AML-193 (cell line): ENCODE measurements around the gene LMCD1.
A peak's percentile ranks its signal among the peaks of the same experiment; 100 is the strongest.

Experiments
- DNase-seq, 2 experiments: peaks; one replicate each; lab custom pipeline; 2025; lab: John Stamatoyannopoulos, UW

Gene LMCD1

DNA sequence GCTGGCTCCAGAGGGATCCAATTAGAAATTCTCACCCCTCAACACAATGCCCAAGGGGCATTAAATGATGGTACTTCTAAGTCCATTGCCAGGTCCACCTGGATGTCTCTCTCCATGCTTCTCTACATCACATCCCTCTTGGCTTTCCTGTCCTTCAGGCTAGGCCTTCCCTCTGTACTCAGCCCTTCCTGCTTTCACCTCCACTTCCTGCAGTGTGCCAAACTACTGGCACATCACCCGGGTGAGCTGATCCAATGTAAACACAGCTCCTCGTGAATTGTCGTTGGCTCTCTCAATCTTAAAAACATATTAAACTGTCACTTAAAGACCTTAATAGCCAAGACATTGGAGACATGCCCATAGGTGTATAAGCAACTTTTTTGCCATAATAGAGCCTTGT is 4.0 kb downstream of the LMCD1 start:
- no peak for DNase-seq

DNA sequence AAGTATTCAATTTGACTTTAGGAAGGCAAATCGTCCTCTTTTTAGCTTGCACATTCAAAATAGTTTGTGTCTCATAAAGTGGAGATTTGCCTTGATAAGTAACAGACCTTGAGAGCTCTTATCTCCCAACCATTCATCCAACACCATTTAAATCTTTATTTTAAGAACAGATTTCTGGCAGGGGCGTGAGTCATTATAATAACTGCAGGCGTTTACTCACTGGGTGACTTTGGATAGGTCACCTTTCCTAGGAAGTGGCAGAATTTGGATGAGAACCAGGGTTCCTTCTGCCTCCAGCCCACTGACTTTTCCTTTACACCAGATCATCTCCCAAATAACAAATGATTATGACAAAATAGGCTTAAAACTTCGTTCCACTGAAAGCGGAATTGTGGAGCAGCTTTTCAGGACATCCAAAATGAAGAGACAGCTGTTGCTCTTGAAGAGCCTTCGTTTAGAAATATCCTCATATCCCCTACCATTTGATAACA is 5.0 kb downstream of the LMCD1 start:
- no peak for DNase-seq

DNA sequence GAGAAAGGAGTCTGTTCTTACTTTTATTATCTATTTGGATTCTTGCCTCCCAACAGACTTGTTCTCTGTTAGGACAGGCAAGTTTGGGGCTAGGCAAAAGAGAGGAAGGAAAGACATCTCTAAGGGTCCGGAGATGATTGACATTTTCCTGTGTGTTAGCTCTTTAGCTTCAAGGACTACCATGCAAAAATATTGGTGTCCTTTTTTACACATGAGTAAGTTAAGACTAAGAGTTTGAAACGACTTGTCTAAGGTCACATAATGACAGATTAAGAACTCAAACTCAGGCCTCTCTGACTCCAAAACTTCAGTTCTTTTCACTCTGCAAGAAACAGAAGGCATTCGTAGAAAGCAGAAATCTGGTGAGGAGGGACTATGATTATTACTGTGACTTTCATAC is 5.9 kb downstream of the LMCD1 start:
- no peak for DNase-seq

DNA sequence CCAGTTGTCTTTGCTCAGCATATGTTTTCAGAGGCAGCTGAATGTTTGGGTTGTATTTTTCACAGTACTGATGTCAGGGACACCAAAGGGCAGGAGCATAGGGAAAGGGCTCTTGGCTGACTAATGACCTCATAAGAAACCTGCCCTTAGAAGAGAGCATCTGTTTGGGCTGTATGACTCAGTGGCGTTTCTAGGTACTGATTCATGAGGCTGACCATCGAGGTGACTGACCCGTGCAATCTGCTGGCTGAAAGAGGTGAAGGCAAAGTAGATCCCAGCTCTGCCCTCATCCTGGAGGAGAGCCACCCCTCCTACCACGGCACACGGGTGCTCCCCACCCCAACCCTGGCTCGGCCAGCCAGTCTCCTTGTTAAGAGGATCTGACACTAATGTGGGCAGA is 8.3 kb downstream of the LMCD1 start:
- DNase-seq = no peak

DNA sequence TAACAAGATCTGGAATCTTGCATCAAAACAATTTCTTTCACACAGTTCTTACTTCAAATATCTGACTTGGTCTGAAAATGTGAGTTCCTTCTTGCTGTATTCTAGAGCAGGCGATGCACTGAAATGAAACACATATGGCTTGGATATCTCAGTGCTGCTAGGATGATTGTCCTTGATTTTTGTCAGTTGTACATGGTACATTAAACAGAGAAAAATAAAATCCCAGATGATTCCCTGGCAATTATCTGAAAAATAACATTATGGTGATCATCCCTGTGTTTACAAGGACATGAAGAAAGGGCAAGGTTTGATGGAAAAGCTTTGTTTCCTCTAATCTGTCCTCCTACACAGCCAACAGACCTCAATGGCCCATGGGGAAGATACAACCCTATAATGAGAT is 10.6 kb downstream of the LMCD1 start:
- DNase-seq = no peak

DNA sequence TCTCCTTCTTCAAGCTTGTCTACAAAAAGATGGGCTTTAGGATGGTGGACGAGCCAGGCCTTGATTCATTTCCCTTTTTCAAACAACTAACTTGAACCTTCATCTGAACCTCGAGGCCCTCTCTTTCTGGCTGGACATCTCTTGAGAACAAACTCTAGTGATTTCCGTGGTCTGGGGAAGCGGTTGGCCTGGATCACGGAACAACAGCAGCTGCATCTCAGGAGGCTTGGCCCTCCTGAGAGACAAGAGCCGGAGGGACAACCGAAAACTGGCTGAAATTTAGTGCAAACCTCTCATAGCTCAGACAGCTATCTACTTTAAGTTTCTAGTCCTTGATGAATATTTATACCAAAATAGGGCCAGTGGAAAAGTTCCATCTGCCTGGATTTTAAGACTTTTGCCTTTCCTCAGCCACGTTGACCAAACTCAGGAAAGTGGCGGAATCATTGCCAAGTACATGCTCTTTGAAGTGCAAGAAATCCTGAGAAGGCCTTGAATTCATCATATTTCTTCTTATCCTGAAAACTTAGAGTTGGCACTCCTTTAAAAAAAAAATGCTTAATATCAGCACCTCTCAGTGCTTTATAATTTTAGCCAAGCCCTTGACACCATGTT is 14.5 kb downstream of the LMCD1 start:
- DNase-seq = no peak

DNA sequence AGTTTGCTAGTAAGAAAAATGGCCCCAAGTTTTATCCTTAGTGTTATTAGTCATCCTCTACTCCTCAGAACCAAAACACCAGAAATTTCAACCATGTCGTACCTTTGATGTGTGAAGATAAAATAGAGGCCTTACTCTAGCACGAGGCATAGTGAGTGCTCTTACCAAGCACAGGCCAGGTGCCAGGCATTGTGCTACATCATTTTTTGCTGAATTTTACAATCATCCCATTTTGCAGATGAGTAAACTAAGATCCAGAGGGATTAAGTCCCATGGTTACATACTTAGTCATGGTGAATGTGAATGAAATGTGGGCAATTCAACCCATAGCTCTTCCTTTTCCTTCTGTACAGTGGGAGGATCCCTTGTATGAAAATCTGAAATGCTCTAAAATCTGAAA is 15.2 kb downstream of the LMCD1 start:
- no peak for DNase-seq

DNA sequence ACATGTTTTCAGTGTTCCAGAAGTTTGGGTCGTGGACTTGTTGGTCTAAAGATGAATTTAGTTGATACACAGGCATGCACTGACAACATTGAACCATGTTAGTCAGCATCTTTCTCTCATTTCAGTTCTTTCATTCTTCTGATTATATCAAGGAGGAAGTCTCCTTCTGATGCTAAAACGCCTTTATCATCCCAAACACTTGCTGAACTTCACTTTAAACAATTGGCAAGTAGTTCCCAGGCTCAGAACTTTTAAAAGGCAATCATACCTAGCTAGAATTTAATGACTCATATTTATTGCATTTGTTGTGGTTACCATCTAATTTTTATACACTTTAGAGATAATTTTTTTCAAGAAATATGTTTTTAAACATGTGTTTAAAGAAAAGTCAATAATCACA is 15.9 kb downstream of the LMCD1 start:
- no peak for DNase-seq

DNA sequence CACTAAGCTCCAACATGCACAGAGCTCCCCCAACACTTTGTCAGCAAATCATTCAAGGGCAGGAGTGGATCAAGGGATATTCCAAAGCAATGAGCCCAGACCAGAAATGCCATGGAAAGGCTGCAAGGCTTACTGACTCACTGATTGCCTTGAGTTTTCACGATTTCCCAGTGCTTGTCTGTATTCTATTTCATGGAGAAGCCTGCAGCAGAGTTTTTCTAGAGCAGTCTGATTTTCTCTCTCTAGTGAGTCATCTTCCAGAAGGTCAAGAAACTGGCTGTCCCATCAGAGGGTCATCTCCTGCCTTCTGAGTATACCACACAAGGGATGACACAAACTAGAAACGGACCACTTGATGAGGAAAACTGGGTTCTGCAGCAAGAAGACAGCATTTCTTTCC is 16.5 kb downstream of the LMCD1 start:
- DNase-seq = no peak

DNA sequence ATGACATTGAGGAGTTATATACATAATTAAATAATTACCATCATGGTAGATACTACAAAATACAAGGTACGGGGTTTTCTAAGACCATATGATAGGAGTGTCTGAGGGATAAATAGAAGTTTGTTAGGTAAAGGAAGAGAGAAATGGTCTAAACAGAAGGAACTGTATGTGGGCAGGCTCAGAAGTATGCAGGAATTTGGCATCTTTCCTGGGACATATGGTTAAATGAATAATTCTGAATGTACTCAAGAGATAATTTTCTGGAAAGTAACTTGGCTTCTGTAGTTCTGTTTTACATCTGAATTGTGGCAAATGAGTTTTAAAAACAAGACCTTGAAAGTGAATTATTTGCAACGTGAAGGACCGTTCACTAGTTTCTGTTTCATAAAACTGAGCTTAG is 17.5 kb downstream of the LMCD1 start:
- DNase-seq = no peak

DNA sequence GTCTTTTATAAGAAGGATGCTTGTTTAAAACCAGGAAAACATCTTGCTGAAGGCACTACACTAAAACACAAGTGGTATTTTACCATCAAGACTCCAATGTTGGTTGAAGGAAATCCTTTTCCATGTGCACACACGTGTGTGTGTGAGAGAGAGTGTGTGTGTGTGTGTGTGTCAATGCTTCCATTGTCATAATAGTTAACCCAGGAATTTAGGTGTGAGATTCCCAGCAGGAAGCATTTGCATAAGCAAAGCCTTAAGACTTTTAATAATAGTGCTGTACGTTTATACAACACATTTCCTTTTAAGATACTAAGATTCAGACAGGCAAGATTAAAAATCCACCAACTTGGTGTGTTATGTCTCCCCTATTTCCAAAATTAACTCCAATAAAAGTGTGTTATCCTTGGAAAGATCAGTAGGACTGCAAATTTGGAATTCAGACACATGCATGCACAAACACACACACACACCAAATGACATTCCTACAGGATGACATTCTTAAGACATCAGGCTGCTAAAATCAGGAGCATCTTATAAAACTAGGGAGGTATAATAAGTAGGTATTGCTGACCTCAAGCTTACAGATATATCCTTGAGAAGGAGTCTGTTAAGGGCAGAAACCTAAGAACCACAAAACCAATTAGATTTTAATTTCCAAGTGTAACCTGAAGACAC is 18.3 kb downstream of the LMCD1 start:
- no peak for DNase-seq

DNA sequence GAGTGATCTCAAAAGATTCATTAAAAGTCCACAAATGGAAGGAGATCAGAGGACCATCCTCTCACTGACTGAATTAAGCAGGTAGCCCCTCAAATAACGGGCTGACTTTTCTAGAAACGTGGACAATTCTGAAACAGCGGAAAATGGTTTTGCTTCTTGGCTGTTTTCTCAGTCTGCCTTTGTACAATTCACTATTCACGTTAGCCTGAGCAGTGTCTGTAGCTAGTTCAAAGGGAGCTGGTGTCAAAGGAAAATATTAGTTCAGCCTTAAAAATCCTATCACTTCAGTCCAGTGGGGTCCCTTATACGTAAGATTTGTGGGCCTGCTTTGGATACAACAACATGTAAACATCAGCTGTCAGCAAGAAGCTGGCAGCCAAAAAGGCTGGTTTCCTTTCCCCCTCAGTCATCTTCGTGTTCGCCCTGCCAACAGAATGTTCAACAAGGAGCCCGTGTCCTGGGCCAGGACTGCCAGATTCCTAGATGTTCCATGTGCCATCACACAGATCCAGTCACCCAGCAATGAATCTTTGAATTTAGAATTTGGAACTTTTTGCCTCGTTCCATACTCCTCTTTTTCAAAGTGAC is 19.3 kb downstream of the LMCD1 start:
- no peak for DNase-seq

DNA sequence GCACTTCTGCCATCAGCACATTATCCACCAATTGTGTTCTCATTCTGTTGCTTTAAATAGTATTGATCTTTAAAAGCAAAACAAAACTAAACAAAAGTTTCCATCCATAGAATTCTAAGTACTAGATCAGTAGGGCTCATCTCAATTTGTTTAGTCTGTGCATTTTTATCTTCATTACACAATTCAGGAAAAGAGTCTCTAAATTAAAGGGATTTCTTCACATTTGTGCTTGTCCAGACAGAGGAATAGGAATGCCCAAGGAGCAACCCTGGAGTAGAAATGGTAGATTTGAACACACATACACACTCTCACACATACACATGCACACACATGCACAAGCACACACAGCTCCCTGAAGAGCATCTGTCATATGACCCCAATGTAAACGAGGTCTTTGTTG is 21.4 kb downstream of the LMCD1 start:
- DNase-seq = no peak

DNA sequence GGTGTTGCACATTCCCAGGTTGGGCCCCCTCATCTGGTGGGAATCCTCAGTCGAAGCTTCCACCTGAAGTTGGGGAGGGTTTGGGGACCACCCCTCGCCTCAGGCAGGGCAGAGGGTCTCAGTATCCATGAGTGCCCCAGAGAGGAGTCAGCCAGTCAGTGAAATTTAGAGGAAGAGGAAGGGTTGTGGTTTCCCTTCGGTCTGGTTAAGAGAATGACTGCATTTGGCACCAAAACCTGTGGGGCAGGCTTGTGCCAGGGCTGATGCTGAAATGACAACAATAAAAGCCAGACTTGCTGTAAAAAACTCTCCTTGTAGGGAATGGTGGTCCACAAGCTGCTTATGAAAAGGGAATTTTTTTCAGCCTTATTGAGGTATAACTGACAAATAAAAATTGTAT is 22.6 kb downstream of the LMCD1 start:
- DNase-seq = no peak

DNA sequence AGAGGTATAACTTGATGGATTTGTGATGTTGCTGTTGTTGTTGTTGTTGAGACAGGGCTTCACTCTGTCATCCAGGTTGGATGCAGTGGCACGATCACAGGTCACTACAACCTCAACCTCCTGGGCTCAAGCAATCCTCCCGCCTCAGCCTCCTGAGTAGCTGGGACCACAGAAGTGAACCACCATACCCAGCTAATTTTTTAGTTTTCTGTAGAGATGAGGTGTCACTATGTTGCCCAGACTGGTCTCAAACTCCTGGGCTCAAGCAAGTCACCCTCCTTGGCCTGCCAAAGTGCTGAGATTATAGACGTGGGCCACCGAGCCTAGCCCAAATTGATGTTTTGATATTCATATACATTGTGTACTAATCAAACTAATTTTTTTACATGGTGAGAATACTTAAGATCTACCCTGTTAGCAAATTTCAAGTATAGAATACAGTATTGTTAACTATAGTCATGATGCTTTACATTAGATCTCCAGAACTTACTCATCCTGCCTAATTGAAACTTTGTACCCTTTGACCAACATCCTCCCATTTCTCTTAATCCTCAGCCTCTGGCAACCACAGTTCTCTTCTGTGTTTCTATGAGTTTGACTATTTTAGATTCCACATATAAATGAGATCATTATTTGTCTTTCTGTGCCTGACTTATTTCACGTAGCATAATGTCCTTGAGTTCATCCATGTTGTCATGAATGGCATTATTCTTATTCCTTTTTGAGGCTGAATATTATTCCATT is 23.2 kb downstream of the LMCD1 start:
- no peak for DNase-seq

DNA sequence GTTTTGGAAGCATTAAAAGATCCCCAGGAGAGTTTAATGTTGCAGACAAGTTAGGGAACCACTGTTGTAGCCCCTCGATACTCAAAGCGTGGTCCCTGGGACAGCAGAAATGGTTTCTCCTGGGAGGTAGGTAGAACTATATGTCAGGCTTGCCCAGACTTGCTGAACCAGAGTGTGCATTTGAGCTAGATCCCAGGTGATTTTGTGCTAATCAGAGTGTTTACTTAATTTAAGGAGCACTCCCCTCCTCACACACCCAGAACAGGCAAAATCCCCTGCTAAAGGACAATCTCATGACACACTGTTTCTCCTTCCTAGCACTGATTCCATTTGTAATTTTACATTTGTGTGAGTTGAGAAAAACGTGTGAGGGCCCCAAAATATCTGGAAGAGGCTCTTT is 24.3 kb downstream of the LMCD1 start:
- no peak for DNase-seq

DNA sequence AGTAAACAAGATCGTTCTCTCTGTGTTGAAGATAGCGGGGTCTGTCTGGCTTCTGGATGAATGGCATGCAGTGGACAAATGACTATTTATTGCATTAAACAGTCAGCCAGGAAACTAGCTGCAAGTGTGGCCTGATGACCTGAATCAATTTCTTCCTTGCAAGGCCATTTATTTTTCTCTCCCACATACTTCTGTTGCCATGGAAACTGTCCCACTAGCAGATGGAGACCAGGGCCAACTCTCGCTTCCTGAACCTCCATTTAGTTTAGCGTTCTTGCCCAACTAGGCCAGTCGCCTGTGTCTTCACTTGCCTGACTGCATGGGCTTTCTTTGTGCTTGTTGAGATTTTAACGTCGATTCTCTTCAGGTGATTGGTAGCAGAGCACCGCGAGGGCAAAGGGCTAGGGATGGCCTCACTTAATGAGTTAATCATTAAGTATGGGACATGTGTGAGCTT is 27.6 kb downstream of the LMCD1 start:
- no peak for DNase-seq

DNA sequence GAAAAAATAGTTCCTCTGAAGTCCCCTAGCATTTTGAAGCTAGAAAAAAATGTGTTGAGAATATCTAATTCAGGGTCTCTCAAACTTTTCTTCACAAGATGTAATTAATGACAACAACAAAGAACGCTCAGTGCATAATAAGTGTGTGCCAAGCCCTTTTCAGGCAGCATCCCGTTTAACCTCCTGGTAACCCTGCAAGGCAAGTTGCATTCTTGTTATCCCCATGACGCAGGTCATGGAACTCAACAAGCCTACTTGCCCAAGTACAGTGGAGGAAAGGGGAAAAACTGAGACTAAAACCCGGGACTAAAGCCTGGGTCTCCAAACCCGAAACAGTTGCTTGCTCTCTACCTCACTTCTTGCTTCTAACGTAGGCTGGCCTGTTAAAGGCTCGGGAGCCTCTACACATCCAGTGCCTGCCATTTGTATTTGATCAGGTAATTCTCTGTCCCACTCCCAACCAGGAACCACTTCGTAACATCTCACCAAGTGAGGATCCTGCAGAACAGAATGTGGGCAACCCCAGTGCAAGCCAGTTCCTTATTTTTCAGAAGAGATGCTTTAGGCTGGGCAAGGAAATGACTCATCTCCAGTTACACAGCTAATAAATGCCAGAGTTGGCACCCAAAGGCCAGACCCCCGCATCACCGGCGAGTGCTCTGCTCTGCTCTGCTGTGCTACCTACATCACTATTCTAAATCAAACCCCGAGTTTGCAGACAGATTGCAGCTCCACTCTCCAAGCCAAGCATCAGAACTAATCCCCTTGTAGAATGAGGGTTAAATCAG is 28.3 kb downstream of the LMCD1 start:
- DNase-seq = peak in 1 of 2 experiments; percentile 6

DNA sequence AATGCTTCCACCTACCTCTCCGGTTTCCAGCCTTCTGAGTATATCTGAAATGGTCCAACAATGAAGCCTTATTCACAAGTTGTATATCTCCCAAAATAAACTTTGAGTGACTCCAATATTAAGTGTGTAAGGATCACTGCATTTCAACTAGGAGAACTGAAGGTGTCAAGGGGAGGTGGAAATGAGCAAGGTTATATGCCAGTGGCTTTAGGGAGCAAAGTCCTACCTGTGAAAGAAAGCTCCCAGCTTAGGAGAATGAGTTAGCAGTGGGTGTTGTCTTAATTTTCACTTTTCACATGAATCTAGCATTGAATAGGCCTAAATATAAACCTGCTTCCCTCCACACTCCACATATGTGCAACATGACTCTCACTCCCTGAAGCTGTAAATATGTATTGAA is 29.0 kb downstream of the LMCD1 start:
- no peak for DNase-seq

DNA sequence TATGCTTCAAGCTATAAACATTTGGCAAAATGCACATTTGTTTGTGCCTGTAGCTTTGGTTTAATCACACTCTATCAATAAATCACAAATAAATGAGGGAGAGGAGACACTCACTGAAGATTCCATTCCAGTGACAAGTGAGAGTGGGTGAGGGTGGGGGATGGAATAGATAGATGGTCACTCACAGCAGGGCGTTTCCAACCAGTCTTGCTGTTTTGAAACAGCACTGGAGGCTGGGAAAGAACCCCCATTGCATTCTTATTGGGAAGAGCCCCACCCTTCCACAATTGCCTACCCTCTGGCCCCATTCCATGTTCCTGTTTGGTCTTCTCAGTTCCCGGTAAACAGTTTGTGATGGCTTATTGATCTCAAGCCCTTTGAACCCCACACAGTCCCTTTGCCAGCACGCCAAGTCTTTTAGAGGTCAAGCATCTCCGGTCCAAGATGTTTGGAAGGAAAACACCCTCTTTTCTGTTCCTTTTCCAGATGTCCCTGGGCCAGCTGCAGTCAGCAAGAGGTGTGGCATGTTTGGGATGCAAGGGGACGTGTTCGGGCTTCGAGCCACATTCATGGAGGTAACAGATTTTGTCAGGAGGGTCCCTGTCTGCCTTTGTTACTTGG is 30.7 kb downstream of the LMCD1 start:
- no peak for DNase-seq
